Spleen (tissue), 7 donors: ENCODE measurements around the gene GALNT18.

ENCODE experiments used
- CTCF ChIP-seq, 11 experiments: fragments of 200-600 bp in 7 of 11; fragments of 450-650 bp in 4 of 11; sonication (generic) in 4 of 11; IDR thresholded peaks in 8 of 11; conservative IDR thresholded peaks in 3 of 11; 1 replicate in 7 of 11; 2 replicates in 4 of 11; pipeline versions ENCODE4 v1.4.0 to v1.8.0; 2016 to 2021; ENCODE audit warnings: antibody characterized with exemption in 11 of 11, inconsistent platforms in 4 of 11, mild to moderate bottlenecking in 1 of 11
- POLR2A ChIP-seq, 3 donors: fragments of 450-650 bp; IDR thresholded peaks; one replicate each; pipeline ENCODE4 v1.5.1; 2017; ENCODE audit warnings: antibody characterized with exemption in 3 of 3, mild to moderate bottlenecking in 1 of 3
- POLR2AphosphoS5 ChIP-seq, 3 donors: sonication (generic); formaldehyde crosslinking; IDR thresholded peaks; one replicate each; pipeline ENCODE4 v1.5.1; 2017; ENCODE audit warnings: antibody characterized with exemption in 3 of 3
- donor health status: DM: no; HTN: no; CAD: no; lungs with moderate emphysema.
- donor health status: DM: no; HTN: no; CAD: no.
- donor health status: DM: no; HTN: no; CAD: no.

- TF ChIP-seq POLR2A (IDR thresholded peaks at IDR 0.05) (no peak), CTCF (IDR thresholded peaks at IDR 0.05 in 8 of 11, conservative IDR thresholded peaks at IDR 0.05 in 3 of 11) (no peak), POLR2AphosphoS5 (IDR thresholded peaks at IDR 0.05) (no peak)
Observed at GRCh38 chr11:11441516-11441915, 180.3 kb downstream of the GALNT18 start.
